Skeletal muscle tissue (tissue), 4 donors: Measurements from ENCODE around the gene HTRA2. TPM values are rescaled to one million over a fixed set of nuclear protein-coding genes. Genes with fewer than 3 reads are reported as not detected.
A peak's percentile ranks its signal among the peaks of the same experiment; 100 is the strongest.
"Not testable (repeated sequence)": the region's sequence is repeated elsewhere in the genome, so short reads cannot be mapped to it uniquely, and the experiment has no call there.

Source experiments
- H3K27ac ChIP-seq: one replicate; pipeline ENCODE4 v1.7.0; 2013; ENCODE audit warnings: mild to moderate bottlenecking, low read depth, low read length, inconsistent platforms
- H3K27me3 ChIP-seq, 3 donors: one replicate each; pipeline ENCODE4 v1.7.0; 2013; ENCODE audit warnings: low read length in 3 of 3; ENCODE audit not compliant: control insufficient read depth in 3 of 3, insufficient read depth in 3 of 3
- H3K36me3 ChIP-seq, 3 donors: one replicate each; pipeline ENCODE4 v1.7.0; 2013; ENCODE audit warnings: low read length in 3 of 3; ENCODE audit not compliant: control insufficient read depth in 3 of 3, insufficient read depth in 3 of 3
- H3K4me1 ChIP-seq, 3 donors: one replicate each; pipeline ENCODE4 v1.7.0; 2013; ENCODE audit warnings: low read length in 3 of 3, mild to moderate bottlenecking in 3 of 3; ENCODE audit not compliant: control insufficient read depth in 3 of 3, insufficient read depth in 3 of 3
- H3K4me3 ChIP-seq, 3 donors: one replicate each; pipeline ENCODE4 v1.7.0; 2013; ENCODE audit warnings: low read length in 3 of 3
- H3K9ac ChIP-seq, 3 donors: one replicate each; pipeline ENCODE4 v1.7.0; 2013; ENCODE audit warnings: low read length in 3 of 3, mild to moderate bottlenecking in 3 of 3, moderate library complexity in 2 of 3, low read depth in 1 of 3
- H3K9me3 ChIP-seq, 3 donors: one replicate each; pipeline ENCODE4 v1.7.0; 2013; ENCODE audit warnings: low read length in 3 of 3; ENCODE audit not compliant: control insufficient read depth in 3 of 3
- total RNA-seq: library from RNA; depleted of rRNA; stranded (reverse); fragments of >200 nt; gene quantifications from one replicate; pipeline ENCODE4 v1.2.3, GENCODE V29; 2014
- donor health status: Osteomylitis.

The HTRA2 gene
- 42.3 TPM for total RNA-seq

GRCh38 chr2:74529357-74530238 lies at the start of gene HTRA2, which contains the start of gene AUP1:
Gene HTRA2, plus strand, starts transcription at chr2:74529933. Its CDS starts 74 bp downstream, at chr2:74530007.
Gene AUP1, minus strand, starts transcription at chr2:74529706. Its CDS starts 77 bp downstream, at chr2:74529629.
- Histone ChIP-seq H3K27me3 (no peaks in the 10 kb centered on the region), H3K36me3 (peaks cover 50 to 64% (median 52%) of the 10 kb centered on the region in 3 donors), H3K9me3 (no peaks in the 10 kb centered on the region), H3K27ac (peak within 1 kb of the TSS; percentile 82), H3K4me1 (peaks cover 25 to 31% (median 29%) of the 10 kb centered on the region in 3 donors), H3K9ac (peak within 1 kb of the TSS; percentile 89 to 100 (median 100)), H3K4me3 (peak within 1 kb of the TSS; percentile 93 to 99 (median 99))

- Histone ChIP-seq H3K36me3 (peaks cover 18 to 36% (median 19%) of the 10 kb centered on the region in 3 donors), H3K4me3 (peak overlapping the region; percentile 85 to 100 (median 98)), H3K9me3 (no peaks in the 10 kb centered on the region), H3K27me3 (no peaks in the 10 kb centered on the region), H3K9ac (peak overlapping the region; percentile 69 to 93 (median 86)), H3K27ac (no peak overlapping the region), H3K4me1 (peaks cover 22 to 37% (median 26%) of the 10 kb centered on the region in 3 donors)
Measured at GRCh38 chr2:74481431-74481830, 48.3 kb upstream of the HTRA2 start.

GRCh38 chr2:74481961-74482800 lies 47.6 kb upstream of the HTRA2 start:
- peak overlapping the region; percentile 85 to 100 (median 98) for H3K4me3 ChIP-seq
- H3K27me3 ChIP-seq = no peaks in the 10 kb centered on the region
- H3K4me1 ChIP-seq = peaks cover 22 to 37% (median 26%) of the 10 kb centered on the region in 3 donors
- peaks cover 17 to 32% (median 22%) of the 10 kb centered on the region in 3 donors for H3K36me3 ChIP-seq
- peak overlapping the region; percentile 71 for H3K27ac ChIP-seq
- peak overlapping the region; percentile 69 to 93 (median 86) for H3K9ac ChIP-seq
- H3K9me3 ChIP-seq = no peaks in the 10 kb centered on the region

GRCh38 chr2:74482801-74483674 lies 46.7 kb upstream of the HTRA2 start, which contains the start of the genes CCDC142 and TTC31:
Gene CCDC142, minus strand, starts transcription at chr2:74482998. Its CDS starts 161 bp downstream, at chr2:74482837.
Gene TTC31, plus strand, starts transcription at chr2:74483081. Its CDS starts 15 bp downstream, at chr2:74483096.
- Histone ChIP-seq H3K27ac (peak within 1 kb of the TSS; percentile 71), H3K9ac (peak within 1 kb of the TSS; percentile 69 to 93 (median 86)), H3K4me1 (peaks cover 22 to 37% (median 26%) of the 10 kb centered on the region in 3 donors), H3K36me3 (peaks cover 12 to 27% (median 22%) of the 10 kb centered on the region in 3 donors), H3K4me3 (peak within 1 kb of the TSS; percentile 85 to 100 (median 98)), H3K27me3 (no peaks in the 10 kb centered on the region), H3K9me3 (no peaks in the 10 kb centered on the region)

GRCh38 chr2:74483675-74484164 lies 46.0 kb upstream of the HTRA2 start:
- H3K4me3 ChIP-seq = peak overlapping the region; percentile 85 to 100 (median 98)
- H3K9me3 ChIP-seq, H3K27ac ChIP-seq, H3K27me3 ChIP-seq: not testable (repeated sequence)
- H3K36me3 ChIP-seq = peaks cover 12 to 27% (median 22%) of the 10 kb centered on the region in 3 donors
- peak overlapping the region; percentile 69 to 93 (median 86) for H3K9ac ChIP-seq
- peaks cover 22 to 37% (median 26%) of the 10 kb centered on the region in 3 donors for H3K4me1 ChIP-seq

GRCh38 chr2:74486141-74486540 lies 43.6 kb upstream of the HTRA2 start:
- Histone ChIP-seq H3K36me3 (peaks cover 23 to 37% (median 25%) of the 10 kb centered on the region in 3 donors), H3K27ac (no peak overlapping the region), H3K4me3 (no peak overlapping the region)

GRCh38 chr2:74488643-74489481 lies 40.9 kb upstream of the HTRA2 start:
- Histone ChIP-seq H3K9me3 (no peaks in the 10 kb centered on the region), H3K4me1 (peaks cover 0 to 6% (median 3%) of the 10 kb centered on the region in 3 donors), H3K27ac (no peak overlapping the region), H3K4me3 (no peak overlapping the region), H3K36me3 (peaks cover 48 to 60% (median 51%) of the 10 kb centered on the region in 3 donors), H3K27me3 (no peaks in the 10 kb centered on the region), H3K9ac (no peak overlapping the region)

More at GRCh38 chr2:74486141-74486540, 43.6 kb upstream of the HTRA2 start:
- Histone ChIP-seq H3K27me3 (no peaks in the 10 kb centered on the region), H3K9me3 (no peaks in the 10 kb centered on the region), H3K9ac (no peak overlapping the region), H3K4me1 (peaks cover 16 to 30% (median 20%) of the 10 kb centered on the region in 3 donors)

GRCh38 chr2:74489906-74490305 lies 39.8 kb upstream of the HTRA2 start:
- no peaks in the 10 kb centered on the region for H3K9me3 ChIP-seq
- H3K27ac ChIP-seq = no peak overlapping the region
- no peaks in the 10 kb centered on the region for H3K27me3 ChIP-seq
- peaks cover 50 to 64% (median 57%) of the 10 kb centered on the region in 3 donors for H3K36me3 ChIP-seq
- no peak overlapping the region for H3K4me3 ChIP-seq
- H3K9ac ChIP-seq = no peak overlapping the region
- no peaks in the 10 kb centered on the region for H3K4me1 ChIP-seq
